Hypothalamus (tissue), 51 donors: ENCODE data around the gene MITF.
"Not testable (repeated sequence)": the region's sequence is repeated elsewhere in the genome, so short reads cannot be mapped to it uniquely, and the experiment has no call there.

ENCODE experiments used
- DNase-seq, 51 donors: peaks; one replicate each; lab custom pipeline; 2025; lab: John Stamatoyannopoulos, UW

The MITF gene

GRCh38 chr3:69785769-69786320 is 46.6 kb downstream of the MITF start:
- DNase-seq = no peak

GRCh38 chr3:69786854-69787253 is 47.6 kb downstream of the MITF start:
- no peak for DNase-seq

GRCh38 chr3:69787436-69788168 is 48.3 kb downstream of the MITF start:
- no peak for DNase-seq

DNA sequence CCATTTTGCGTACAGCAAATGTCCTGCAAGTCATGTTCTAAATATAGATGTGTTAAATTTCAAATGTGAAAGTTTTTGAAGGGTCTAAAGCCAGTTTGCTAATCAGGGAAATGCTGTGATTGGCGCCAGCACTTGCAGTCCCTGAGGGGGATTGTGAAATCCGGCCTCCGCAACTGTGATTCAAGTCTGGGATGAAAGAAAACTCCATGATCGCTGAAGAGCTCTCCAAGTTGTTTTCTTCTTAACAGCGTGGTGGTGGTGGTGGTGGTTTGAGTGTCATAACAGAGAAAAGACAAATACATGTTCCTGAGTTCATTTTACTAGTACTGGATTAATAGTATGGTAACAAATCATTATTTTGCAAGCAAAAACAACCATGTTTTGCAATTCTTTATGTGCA is 51.8 kb downstream of the MITF start:
- DNase-seq = peak in 10 of 51 donors; percentile 2 to 19 (median 4)

- DNase-seq = peak in 4 of 51 donors; percentile 5 to 89 (median 22)
Measured at GRCh38 chr3:69791919-69792399, 52.7 kb downstream of the MITF start.

DNA sequence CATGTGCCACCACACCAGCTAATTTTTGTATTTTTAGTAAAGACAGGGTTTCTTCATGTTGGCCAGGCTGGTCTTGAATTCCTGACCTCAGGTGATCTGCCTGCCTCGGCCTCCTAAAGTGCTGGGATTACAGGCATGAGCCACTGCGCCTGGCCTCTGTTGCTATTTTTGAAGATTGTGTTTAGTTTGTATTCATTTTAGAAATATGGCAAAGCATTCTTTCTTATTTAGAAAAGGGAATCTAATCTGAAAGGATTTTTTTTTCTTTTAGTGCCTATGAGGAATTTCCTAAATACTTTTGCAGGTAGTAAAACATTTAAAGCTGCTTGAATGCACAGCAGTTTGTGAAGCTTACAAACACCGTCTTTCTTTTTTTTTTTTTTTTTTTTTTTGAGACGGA is 56.9 kb downstream of the MITF start:
- DNase-seq = not testable (repeated sequence)

DNA sequence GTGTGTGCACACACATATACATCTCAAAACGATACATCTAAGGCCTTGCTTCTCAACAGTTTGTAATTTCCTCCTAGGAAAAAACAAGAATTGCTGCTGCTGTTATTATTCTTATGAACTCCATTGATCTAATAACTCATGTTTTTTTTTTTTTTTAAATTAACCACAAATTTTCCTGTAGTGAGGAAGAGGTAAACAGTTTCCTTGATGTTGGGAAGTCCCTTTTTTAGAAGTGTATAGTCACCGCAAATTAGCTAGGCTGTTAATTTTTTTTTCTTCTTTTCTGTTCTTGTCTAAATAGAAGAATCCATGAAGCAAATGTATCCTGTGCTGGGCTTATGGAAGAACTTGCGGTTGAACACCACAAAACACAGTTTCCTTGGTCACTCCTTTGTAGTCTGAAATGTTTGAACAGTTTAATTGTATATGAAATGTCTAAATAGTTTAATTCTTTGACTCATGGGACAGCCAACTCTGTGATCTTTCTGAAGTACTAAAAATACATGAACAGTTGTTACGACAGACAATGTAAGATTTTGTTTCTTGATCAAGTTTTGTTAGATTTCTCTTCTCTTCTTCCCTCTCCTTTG is 64.5 kb downstream of the MITF start:
- DNase-seq = no peak

GRCh38 chr3:69805491-69805890 is 66.2 kb downstream of the MITF start:
- DNase-seq = no peak

DNA sequence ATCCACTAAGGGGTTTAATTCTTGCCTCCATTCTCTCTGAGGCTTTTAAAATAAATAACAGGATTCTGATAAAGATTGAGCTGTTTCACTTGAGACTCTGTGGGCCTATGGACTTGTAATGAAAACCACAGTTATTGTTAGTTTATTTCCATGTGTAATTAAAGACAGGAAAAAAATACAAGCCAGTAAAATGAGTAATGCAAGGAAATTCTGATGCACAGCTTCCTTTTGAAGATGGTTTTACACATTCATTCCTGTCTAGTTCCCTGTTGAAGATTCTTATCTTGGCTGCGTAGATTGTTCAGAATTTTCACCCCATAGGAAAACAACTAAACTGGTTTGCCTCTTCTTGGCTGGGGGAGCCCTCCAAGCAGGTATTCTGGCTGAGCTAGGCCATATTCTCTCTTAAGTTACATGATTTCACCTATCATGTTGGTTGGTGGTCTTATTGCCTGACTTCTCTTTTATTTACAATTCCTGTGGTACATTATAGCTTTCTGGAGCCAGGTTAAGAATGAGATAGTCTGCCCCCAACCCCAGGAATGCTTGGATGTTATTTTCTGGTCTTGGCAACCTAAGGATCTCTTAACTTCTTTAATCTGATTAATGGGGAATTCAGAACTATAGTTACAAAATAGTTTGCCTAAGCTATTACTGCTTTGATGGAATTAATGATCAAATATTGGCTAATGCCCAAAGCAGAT is 67.6 kb downstream of the MITF start:
- DNase-seq = no peak

DNA sequence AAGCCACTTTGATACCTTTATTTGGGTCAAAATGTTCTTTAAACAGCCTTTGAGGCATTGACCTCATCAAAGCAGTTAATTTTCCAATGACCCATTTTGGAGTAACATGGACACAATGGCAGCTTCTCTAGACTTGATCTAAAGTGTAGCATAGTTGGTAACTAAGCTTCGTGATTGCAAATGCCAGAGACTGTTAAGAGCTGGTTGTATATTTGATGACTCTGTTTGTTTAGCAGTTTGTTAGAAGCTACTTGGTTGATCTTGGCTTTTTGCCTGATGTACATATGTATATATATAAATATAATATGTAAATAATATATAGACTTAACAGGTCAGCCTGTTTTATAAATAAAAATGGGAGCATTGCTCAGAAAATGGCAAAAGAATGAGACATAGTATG is 68.4 kb downstream of the MITF start:
- DNase-seq = no peak

DNA sequence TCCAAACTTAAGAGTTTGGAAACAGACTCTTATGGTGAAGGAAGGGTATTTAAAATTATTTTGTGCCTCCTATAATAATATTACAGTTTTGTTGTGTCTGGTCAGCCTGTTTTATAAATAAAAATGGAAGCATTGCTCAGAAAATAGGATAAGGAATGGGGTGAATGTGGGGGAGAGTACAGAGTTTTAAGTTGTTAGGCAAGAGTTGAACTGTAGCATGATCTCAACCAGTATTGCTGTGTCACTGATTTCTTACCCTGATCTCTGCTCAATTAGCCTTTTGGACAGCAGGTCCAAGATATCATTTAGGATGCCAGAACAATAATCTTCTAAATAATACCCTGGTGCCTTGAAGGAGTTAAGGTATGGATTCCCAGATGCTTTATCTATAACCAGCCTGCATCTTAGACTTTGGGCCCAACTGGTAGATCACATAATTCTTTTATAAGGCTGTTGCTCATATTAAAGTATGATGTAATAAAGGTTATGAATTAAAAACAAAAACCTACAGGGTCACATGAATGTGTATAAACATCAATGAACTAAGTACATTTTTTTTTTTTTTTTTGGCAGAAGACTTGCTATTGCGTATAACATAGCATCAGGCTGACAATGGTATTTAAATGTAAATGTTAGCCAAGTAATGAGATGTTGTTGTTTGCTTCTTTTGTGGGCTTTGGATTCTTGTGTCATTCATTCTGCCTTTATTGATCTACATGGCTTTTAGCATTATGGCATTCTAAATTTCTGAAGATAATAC is 70.0 kb downstream of the MITF start:
- no peak for DNase-seq

DNA sequence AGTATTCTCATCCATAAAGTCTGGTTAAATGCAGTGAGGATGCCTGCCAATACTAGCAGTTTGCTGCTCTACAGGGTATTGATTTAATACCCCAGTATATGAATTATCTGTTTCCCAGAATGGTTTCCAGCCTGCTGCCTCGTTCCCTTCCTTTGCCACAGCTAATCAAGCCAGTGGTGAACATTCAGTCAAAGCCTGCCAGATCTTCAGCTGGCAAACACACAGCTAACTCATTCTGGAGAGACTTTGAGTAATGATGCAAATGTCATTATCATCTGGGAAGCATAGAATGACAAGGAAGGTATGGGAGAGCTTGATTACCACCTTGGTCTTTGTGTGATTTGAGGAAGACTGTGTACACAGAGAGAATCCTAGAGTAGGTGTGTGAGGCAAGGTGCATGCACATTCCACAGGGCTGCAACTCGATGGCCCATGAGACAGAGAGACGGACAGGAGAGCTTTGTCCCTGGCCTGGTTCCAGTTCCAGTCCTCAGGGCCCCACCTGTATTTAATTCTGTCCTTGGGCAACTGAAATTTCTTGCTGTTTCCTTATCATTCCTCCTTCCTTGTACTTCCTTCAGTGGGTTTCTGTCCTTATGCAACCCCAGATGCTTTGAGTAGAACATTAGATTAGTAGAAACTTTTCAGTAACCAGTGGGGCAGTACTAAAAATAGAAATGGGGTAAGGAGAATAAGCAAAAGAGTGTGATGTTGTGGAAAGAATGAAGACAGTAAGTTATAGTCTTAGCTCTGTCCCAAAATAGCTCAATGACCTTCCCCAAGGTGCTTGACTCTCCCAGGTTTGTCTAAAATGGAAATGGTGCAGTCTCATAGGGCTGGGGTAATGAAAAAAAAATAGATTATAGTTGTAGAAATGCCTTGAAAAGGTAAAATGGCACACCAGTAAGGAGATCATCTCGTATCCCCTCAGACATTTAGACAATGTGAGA is 72.5 kb downstream of the MITF start:
- peak in 3 of 51 donors; percentile 1 to 5 (median 4) for DNase-seq

GRCh38 chr3:69815970-69816369 is 76.7 kb downstream of the MITF start:
- no peak for DNase-seq

GRCh38 chr3:69817988-69818387 is 78.7 kb downstream of the MITF start:
- DNase-seq = no peak

DNA sequence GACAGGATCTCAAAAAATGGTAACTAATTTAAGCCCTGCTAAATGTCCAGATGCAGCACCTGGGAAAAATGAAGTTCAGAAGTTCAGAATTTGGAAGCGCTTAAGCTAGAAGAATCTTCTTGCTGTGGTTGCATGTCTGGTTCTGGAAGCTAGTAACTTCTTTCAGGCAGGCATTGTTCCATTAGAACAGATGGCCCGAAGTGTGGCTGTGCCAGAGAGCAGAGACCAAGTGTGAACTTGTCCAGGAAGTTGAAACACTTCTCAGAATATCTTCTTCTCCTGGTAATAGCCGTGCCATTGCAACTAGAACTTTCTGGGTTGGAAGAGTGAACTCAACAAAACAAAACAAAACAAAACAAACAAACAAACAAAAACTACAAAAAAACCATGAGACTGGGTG is 80.0 kb downstream of the MITF start:
- DNase-seq = peak in 13 of 51 donors; percentile 4 to 41 (median 21)

- peak in 11 of 51 donors; percentile 3 to 48 (median 12) for DNase-seq
Measured at GRCh38 chr3:69821133-69821532, 81.9 kb downstream of the MITF start.

DNA sequence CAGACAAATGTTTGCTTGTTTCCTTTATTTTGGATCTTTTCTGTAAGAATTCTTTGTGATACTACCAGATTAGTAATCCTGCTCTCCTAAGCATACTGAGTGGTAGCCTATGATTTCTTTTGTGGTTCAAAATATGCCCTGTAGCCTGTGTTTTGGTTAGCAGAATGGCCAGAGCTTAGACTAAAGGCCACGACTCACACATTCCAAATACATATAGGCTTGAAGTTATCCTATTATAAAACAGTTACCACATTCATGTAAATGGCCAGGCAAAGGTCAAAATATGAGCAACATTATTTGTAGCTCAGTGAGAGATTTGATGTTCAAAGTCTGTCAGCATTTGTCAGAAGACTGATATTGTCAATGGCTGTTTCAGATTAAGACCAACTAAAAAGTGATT is 84.5 kb downstream of the MITF start:
- DNase-seq = no peak

- no peak for DNase-seq
Measured at GRCh38 chr3:69825446-69825845, 86.2 kb downstream of the MITF start.

GRCh38 chr3:69827127-69827526 is 87.9 kb downstream of the MITF start:
- DNase-seq = no peak
